PC-3 (cell line): Measurements from ENCODE around the gene DDX17. TPM values are rescaled to one million over a fixed set of nuclear protein-coding genes. Genes with fewer than 3 reads are reported as not detected.

Experiments
- ATAC-seq: fragments of 200-7000 bp; cut with Tn5 transposase; 2 replicates; pipeline ENCODE4 v1.9.1; 2020; ENCODE audit warnings: mild to moderate bottlenecking, moderate library complexity
- BruUV-seq: library from RNA; stranded (reverse); fragments of 400-500 nt; replicated peaks from 2 replicates; lab custom pipeline; 2021; lab: Mats Ljungman, UMichigan
- CTCF ChIA-PET: fragments of 300-600 bp; sonication (Branson Sonifier 250); formaldehyde crosslinking; loops from one replicate; lab custom pipeline; 2022; ENCODE audit warnings: antibody characterized with exemption; lab: Charles Lee
- POLR2A ChIA-PET: fragments of 300-600 bp; sonication (Branson Sonifier 250); formaldehyde crosslinking; loops from one replicate; lab custom pipeline; 2022; ENCODE audit warnings: antibody characterized with exemption; ENCODE audit not compliant: unreplicated experiment; lab: Charles Lee
- DNase-seq: peaks from one replicate; pipeline ENCODE4 v3.0.0-alpha.2; 2015
- H2AFZ ChIP-seq: fragments of 300-600 bp; sonication (generic); 2 replicates; pipeline ENCODE4 v1.6.0; 2016; ENCODE audit warnings: antibody characterized with exemption, low read length
- H3F3A ChIP-seq: fragments of 300-600 bp; sonication (generic); one replicate; pipeline ENCODE4 v1.6.0; 2017; ENCODE audit warnings: antibody characterized with exemption, low read length, control low read depth, mild to moderate bottlenecking; ENCODE audit not compliant: unreplicated experiment
- H3K27ac ChIP-seq: fragments of 300-600 bp; sonication (generic); 2 replicates; pipeline ENCODE4 v1.5.1; 2016; ENCODE audit warnings: mild to moderate bottlenecking, low read length
- H3K27me3 ChIP-seq: fragments of 300-600 bp; sonication (generic); 2 replicates; pipeline ENCODE4 v1.6.1; 2016; ENCODE audit warnings: low read length, mixed read lengths
- H3K36me3 ChIP-seq: fragments of 300-600 bp; sonication (generic); 2 replicates; pipeline ENCODE4 v1.6.1; 2016; ENCODE audit warnings: low read depth, mixed run types, low read length, mixed read lengths
- H3K4me1 ChIP-seq: fragments of 300-600 bp; sonication (generic); 2 replicates; pipeline ENCODE4 v1.5.1; 2016; ENCODE audit warnings: low read length; ENCODE audit not compliant: insufficient read depth
- H3K4me2 ChIP-seq: fragments of 300-600 bp; sonication (generic); 2 replicates; pipeline ENCODE4 v1.6.0; 2016; ENCODE audit warnings: low read length
- H3K4me3 ChIP-seq: fragments of 300-600 bp; sonication (generic); 2 replicates; pipeline ENCODE4 v1.5.1; 2016; ENCODE audit warnings: mild to moderate bottlenecking, low read length, mixed read lengths
- H3K79me2 ChIP-seq: fragments of 300-600 bp; sonication (generic); 2 replicates; pipeline ENCODE4 v1.6.1; 2017; ENCODE audit warnings: low read length, mixed read lengths
- H3K9ac ChIP-seq: fragments of 300-600 bp; sonication (generic); 2 replicates; pipeline ENCODE4 v1.6.0; 2016; ENCODE audit warnings: mild to moderate bottlenecking, low read length
- H3K9me2 ChIP-seq: fragments of 300-600 bp; sonication (generic); replicated peaks from 2 replicates; pipeline ENCODE4 v1.6.1; 2016; ENCODE audit warnings: mixed run types, low read length, mixed read lengths
- H3K9me3 ChIP-seq: fragments of 300-600 bp; sonication (generic); 2 replicates; pipeline ENCODE4 v1.6.1; 2016; ENCODE audit warnings: low read length, mixed read lengths
- H4K20me1 ChIP-seq: fragments of 300-600 bp; sonication (generic); 2 replicates; pipeline ENCODE4 v1.6.1; 2016; ENCODE audit warnings: low read length, mixed read lengths
- EZH2 ChIP-seq: fragments of 300-600 bp; sonication (generic); IDR thresholded peaks from one replicate; pipeline ENCODE4 v1.6.1; 2017; ENCODE audit warnings: antibody characterized with exemption, mild to moderate bottlenecking, low read length; ENCODE audit not compliant: unreplicated experiment
- EZH2phosphoT487 ChIP-seq: fragments of 300-600 bp; sonication (generic); IDR thresholded peaks from 2 replicates; pipeline ENCODE4 v1.6.1; 2018; ENCODE audit warnings: mild to moderate bottlenecking, antibody characterized with exemption, low read length, borderline replicate concordance
- intact Hi-C: fragments of 100-400 bp; cut with micrococcal nuclease; formaldehyde crosslinking; loops from 2 replicates; pipeline ENCODE4 v1.9.0; 2023
- total RNA-seq: library from RNA; depleted of rRNA; stranded (reverse); fragments of >200 nt; gene quantifications from 2 replicates; pipeline ENCODE4 v1.2.3, GENCODE V29; 2014
- TF ChIP-seq, protein P1 (sequence below): fragments of 300-600 bp; sonication (generic); conservative IDR thresholded peaks from 2 replicates; pipeline ENCODE4 v1.5.1; 2017; ENCODE audit warnings: antibody characterized with exemption, low read depth, mild to moderate bottlenecking, low read length

The DDX17 gene
- total RNA-seq, 1 experiment from 2014 or later: 333 TPM

DNA sequence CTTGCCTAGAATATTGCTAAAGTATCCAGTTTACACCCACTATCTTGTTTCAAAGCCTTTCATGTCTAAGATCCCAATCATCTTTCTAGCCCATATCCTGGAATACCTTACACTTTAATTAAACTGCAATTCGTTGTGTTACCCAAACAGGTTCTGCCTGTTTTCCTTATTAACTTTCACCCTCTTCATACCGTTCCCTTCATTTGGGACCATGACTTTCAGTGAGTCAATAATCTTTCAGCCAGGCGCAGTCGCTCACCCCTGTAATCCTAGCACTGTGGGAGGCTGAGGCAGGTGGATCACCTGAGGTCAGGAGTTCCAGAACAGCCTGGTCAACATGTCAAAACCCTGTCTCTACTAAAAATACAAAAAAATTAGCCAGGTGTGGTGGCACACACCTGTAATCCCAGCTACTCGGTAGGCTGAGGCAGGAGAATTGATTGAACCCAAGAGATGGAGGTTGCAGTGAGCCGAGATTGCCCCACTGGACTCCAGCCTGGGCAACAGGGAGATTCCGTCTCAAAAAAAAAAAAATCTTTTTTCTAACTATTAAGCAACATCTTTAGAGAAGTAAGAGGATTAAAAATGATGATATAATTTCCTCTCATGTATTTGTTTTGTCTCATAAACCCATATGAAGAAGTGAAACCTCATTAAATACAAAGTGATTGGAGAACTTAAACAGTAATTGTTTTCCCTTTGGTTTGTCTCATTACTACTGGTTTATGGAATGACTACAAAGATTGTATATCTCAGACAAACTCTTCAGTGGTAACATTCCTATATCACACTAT lies 43.2 kb upstream of the DDX17 start:
- Histone ChIP-seq H3K9ac (no peak overlapping the region), H4K20me1 (no peaks in the 10 kb centered on the region), H3K27ac (no peak overlapping the region), H3K9me3 (no peaks in the 10 kb centered on the region), H3K9me2 (no peaks in the 10 kb centered on the region), H3K4me3 (no peak overlapping the region), H2AFZ (no peak overlapping the region), H3K27me3 (no peaks in the 10 kb centered on the region), H3K79me2 (no peaks in the 10 kb centered on the region), H3F3A (no peaks in the 10 kb centered on the region), H3K4me2 (peak overlapping the region; percentile 35), H3K4me1 (peaks cover 15% of the 10 kb centered on the region), H3K36me3 (no peaks in the 10 kb centered on the region)
- intact Hi-C loops: no loop called here
- TF ChIP-seq, protein P1, sequence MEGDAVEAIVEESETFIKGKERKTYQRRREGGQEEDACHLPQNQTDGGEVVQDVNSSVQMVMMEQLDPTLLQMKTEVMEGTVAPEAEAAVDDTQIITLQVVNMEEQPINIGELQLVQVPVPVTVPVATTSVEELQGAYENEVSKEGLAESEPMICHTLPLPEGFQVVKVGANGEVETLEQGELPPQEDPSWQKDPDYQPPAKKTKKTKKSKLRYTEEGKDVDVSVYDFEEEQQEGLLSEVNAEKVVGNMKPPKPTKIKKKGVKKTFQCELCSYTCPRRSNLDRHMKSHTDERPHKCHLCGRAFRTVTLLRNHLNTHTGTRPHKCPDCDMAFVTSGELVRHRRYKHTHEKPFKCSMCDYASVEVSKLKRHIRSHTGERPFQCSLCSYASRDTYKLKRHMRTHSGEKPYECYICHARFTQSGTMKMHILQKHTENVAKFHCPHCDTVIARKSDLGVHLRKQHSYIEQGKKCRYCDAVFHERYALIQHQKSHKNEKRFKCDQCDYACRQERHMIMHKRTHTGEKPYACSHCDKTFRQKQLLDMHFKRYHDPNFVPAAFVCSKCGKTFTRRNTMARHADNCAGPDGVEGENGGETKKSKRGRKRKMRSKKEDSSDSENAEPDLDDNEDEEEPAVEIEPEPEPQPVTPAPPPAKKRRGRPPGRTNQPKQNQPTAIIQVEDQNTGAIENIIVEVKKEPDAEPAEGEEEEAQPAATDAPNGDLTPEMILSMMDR: no peak
- TF ChIP-seq EZH2phosphoT487 (no peak), EZH2 (no peak)
- no TSS peak for BruUV-seq
- POLR2A ChIA-PET: no interaction called here
- CTCF ChIA-PET: no interaction called here
- ATAC-seq (peak; percentile 54), DNase-seq (peak; percentile 75)

DNA sequence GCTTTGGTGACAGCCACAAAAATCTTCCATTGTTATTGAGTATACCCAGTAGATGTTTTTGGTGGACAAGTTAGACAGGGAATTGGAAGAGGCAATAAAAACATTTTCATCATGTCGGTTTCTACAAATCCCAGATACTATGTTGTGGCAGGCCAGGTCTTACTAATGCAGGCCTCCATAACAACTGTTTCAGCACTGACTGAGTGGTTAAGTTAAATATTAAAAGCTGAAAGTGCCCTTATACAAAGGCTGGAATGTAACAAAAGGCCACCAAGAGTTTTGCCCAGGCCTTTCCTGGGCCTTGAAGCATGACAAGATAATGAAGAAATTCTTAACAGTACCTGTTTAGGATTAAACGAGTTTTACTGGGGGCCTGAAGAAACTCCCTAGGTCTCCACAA lies 34.6 kb upstream of the DDX17 start:
- ATAC-seq (no peak), DNase-seq (no peak)
- Histone ChIP-seq H2AFZ (no peak overlapping the region), H3K4me3 (no peak overlapping the region), H3K9me2 (no peaks in the 10 kb centered on the region), H3K4me2 (no peak overlapping the region), H3F3A (no peaks in the 10 kb centered on the region), H3K9me3 (no peaks in the 10 kb centered on the region), H3K36me3 (no peaks in the 10 kb centered on the region), H3K4me1 (no peaks in the 10 kb centered on the region), H3K27ac (no peak overlapping the region), H3K27me3 (no peaks in the 10 kb centered on the region), H4K20me1 (no peaks in the 10 kb centered on the region), H3K79me2 (no peaks in the 10 kb centered on the region), H3K9ac (no peak overlapping the region)
- POLR2A ChIA-PET: no interaction called here
- intact Hi-C loops: no loop called here
- CTCF ChIA-PET: no interaction called here
- TF ChIP-seq EZH2: no peak
- TF ChIP-seq EZH2phosphoT487: no peak
- TF ChIP-seq, protein P1: no peak
- no TSS peak for BruUV-seq

DNA sequence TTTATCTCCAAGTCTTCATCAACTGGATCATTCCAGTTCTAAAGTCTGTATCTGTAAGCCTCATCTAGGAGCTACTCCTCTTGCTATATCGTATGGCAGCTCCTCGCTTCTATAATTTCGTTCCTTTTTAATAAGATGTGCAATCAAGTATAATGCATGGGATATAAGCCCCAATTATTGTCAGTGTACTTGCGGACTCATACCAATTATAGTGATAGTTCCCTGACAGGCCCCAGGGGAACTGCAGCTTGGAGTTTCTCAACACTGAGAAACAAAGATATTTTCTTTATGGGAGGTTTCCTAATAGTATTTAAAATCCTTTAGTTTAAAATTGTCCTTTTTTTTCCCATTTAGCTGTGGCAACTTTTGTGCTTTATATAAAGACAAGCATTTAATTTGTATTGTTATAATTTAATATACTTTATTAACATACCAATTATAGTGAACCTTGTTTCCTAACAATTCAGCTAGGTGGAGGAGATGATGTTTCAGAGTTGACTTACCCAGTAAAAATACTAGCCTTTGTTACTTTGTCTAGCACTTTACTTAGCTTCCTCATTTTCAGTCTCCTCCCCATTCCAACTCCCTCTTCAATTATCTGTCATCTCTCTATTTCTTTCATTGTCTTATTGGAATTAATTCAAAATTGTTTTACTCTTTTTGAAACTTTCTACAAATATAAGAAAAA lies 25.3 kb upstream of the DDX17 start:
- H3K4me3 ChIP-seq: no peak overlapping the region
- H3K36me3 ChIP-seq: no peaks in the 10 kb centered on the region
- BruUV-seq: no TSS peak
- H2AFZ ChIP-seq: 0 out of 2 replicates have a peak overlapping the region, but pooled peaks have one; percentile 25
- no peaks in the 10 kb centered on the region for H3F3A ChIP-seq
- CTCF ChIA-PET: no interaction called here
- peaks cover 5% of the 10 kb centered on the region; the same call in 1 of the 2 replicates for H3K4me1 ChIP-seq
- POLR2A ChIA-PET: no interaction called here
- no peaks in the 10 kb centered on the region for H3K27me3 ChIP-seq
- TF ChIP-seq EZH2 (no peak), EZH2phosphoT487 (no peak)
- TF ChIP-seq, protein P1: no peak
- ATAC-seq (no peak), DNase-seq (no peak)
- no peaks in the 10 kb centered on the region for H3K9me2 ChIP-seq
- no peaks in the 10 kb centered on the region for H3K79me2 ChIP-seq
- H3K27ac ChIP-seq: no peak overlapping the region
- H3K4me2 ChIP-seq: 0 out of 2 replicates have a peak overlapping the region, but pooled peaks have one; percentile 6
- H4K20me1 ChIP-seq: no peaks in the 10 kb centered on the region
- intact Hi-C loops: no loop called here
- H3K9me3 ChIP-seq: no peaks in the 10 kb centered on the region
- no peak overlapping the region for H3K9ac ChIP-seq
